Measurements from ENCODE around the gene CMSS1.
"Not testable (repeated sequence)": the region's sequence is repeated elsewhere in the genome, so short reads cannot be mapped to it uniquely, and the experiment has no call there.

CMSS1 gene

GRCh38 chr3:100225883-100226282, 408.2 kb downstream of the CMSS1 start:
- DNase-seq (ENCODE audit: low read depth in 2 of 2), result no peak

GRCh38 chr3:100226712-100227429, 409.2 kb downstream of the CMSS1 start:
- DNase-seq (ENCODE audit: low read depth in 2 of 2), result no peak

GRCh38 chr3:100227511-100227921, 409.9 kb downstream of the CMSS1 start:
- no peak for DNase-seq (ENCODE audit: low read depth in 2 of 2)

GRCh38 chr3:100228247-100228646, 410.6 kb downstream of the CMSS1 start:
- DNase-seq (ENCODE audit: low read depth in 2 of 2), result no peak

- DNase-seq (ENCODE audit: low read depth in 2 of 2), result not testable (repeated sequence)
Observed at GRCh38 chr3:100229188-100229587, 411.5 kb downstream of the CMSS1 start.

GRCh38 chr3:100230710-100231109, 413.0 kb downstream of the CMSS1 start:
- no peak for DNase-seq (ENCODE audit: low read depth in 2 of 2)

All from stimulated activated CD8-positive, alpha-beta memory T cell treated with anti-CD3 and anti-CD28 coated beads, Interleukin-2, amount 100 ng/mL, for 48 hours (primary cell).